A549 treated with CORT108297 at 1 μM for 4 hours (cell line): Measurements from ENCODE around the gene ZNF678. TPM values are rescaled to one million over a fixed set of nuclear protein-coding genes. Genes with fewer than 3 reads are reported as not detected.

ENCODE experiments used
- total RNA-seq: library from RNA; stranded (reverse); fragments of 200-300 nt; extraction: Qiagen RNA extraction; gene quantifications from 5 replicates; pipeline ENCODE4 v1.2.3, GENCODE V29; 2022

Gene ZNF678
- 0.88 to 1.9 TPM (median 1.6 TPM) in 5 replicates for total RNA-seq

GRCh38 chr1:227563324-227564201, at the start of gene ZNF678:
TSS of gene ZNF678 (plus strand) at chr1:227563556. CDS start at chr1:227650992, 87,436 bp downstream.

Other genes with a start within 250 kb of the ZNF678 start
- gene CDC42BPA, start 245.1 kb upstream of the ZNF678 start, total RNA-seq: 8.2 to 11.4 TPM (median 10.3 TPM) in 5 replicates
- 23.6 to 33.4 TPM (median 31.3 TPM) in 5 replicates for gene JMJD4, start 171.7 kb downstream of the ZNF678 start, total RNA-seq
- 28.0 to 31.4 TPM (median 29.0 TPM) in 5 replicates for gene SNAP47, start 171.9 kb downstream of the ZNF678 start, total RNA-seq